GM21367 (cell line): ENCODE results near the gene GRAP2.
"Not testable (repeated sequence)": the region's sequence is repeated elsewhere in the genome, so short reads cannot be mapped to it uniquely, and the experiment has no call there.

ENCODE experiments used
- ATAC-seq: cut with Tn5 transposase; IDR thresholded peaks from one replicate; pipeline ENCODE4 v1.9.1; 2021; ENCODE audit not compliant: unreplicated experiment

GRAP2 gene

DNA sequence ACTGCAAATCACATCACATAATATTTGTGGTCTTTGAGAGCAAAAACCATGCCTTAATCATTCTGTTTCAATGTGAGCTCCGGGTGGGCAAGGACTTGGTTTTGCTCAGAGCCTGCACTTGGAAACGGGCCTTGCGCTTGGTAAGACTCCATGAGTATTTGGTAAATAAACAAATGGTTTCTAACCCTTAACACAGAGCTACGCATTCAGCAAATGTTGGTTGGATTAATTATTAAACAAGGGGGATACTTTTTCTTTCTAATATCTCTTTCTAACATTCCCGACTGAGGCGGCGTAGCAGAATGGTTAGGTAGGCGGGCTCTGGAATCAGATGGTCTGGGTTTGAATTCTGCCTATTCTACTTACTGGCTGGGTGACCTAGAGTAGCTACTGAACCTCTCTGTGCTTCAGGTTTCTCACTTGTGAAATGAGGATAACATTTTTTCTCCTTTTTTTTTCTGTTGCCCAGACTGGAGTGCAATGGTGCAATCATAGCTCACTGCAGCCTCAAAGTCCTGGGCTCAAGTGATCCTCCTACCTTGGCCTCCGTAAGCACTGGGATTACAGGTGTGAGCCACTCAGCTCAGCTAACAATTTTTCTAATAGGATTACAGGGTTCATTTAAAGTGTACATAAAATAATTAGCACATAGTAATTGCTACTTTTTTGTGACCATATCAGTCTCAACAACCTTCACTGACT lies 90.4 kb downstream of the GRAP2 start:
- ATAC-seq, result no peak

DNA sequence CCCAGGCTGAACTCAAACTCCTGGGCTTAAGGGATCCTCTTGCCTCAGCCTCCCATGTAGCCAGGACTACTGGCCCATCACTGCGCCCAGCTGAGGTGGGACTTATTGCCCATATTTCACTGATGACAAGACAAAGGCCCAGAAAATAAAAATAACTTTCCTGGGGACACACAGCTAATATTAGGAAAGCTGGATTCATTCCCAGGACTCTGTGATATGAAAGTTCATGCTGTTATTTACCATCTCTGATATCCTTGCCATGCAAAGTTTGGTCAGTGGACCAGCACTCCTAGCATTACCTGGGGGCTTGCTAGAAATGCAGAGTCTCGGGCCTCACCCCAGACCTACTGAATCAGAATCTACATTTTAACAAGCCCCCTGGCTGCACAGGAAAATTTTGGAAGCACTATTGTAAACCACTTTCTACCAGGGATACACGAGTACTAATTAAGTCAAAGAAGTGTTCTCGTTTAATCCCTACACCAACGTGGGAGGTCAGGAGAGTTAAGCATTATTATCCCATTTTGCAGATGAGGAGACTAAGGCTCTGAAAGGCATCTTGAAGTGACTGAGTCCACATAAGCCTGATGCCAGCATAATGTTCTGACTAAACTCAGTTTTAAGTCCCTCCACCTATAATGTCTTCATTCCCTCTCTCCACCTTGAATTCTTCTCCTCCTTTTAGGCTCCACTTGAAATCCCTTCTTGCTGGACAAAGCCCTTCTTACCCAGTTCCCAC lies 91.4 kb downstream of the GRAP2 start:
- ATAC-seq, result no peak

DNA sequence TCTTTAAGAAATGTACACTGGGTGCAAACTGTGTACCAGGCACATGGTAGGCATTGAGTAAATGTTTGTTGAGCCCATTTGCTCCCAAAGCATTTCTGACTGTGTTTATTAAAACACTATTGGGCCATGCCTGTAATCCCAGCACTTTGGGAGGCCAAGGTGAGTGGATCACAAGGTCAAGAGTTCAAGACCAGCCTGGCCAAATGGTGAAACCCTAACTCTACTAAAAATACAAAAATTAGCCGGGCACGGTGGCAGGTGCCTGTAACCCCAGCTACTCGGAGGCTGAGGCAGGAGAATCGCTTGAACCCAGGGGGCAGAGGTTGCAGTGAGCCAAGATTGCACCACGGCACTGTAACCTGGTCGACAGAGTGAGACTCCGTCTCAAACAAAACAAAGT lies 92.0 kb downstream of the GRAP2 start:
- not testable (repeated sequence) for ATAC-seq

DNA sequence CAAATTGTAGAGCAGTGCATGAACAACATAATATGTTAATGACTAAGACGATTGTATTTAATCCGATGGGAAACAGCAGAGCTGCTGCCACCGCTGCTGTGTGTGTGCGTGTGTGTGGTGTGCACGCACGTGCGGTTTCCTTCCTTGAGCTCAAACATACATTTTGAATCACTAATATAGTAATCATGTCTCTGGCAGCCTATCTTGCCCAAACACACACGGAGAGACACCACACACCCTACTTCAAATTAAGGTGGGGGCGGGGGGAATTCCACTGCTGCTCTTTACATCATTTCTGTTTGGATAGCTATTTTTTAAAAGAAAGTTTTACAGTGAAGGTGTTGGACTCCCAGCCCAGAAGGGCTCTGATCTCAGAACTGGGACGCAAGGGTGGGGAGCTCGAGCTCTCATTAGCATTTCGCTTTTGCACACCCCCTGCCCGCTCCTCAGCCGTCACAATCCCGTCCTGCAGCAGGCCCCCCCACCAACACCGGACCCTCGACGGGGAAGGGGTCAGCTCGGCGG lies 93.2 kb downstream of the GRAP2 start:
- ATAC-seq, result no peak

DNA sequence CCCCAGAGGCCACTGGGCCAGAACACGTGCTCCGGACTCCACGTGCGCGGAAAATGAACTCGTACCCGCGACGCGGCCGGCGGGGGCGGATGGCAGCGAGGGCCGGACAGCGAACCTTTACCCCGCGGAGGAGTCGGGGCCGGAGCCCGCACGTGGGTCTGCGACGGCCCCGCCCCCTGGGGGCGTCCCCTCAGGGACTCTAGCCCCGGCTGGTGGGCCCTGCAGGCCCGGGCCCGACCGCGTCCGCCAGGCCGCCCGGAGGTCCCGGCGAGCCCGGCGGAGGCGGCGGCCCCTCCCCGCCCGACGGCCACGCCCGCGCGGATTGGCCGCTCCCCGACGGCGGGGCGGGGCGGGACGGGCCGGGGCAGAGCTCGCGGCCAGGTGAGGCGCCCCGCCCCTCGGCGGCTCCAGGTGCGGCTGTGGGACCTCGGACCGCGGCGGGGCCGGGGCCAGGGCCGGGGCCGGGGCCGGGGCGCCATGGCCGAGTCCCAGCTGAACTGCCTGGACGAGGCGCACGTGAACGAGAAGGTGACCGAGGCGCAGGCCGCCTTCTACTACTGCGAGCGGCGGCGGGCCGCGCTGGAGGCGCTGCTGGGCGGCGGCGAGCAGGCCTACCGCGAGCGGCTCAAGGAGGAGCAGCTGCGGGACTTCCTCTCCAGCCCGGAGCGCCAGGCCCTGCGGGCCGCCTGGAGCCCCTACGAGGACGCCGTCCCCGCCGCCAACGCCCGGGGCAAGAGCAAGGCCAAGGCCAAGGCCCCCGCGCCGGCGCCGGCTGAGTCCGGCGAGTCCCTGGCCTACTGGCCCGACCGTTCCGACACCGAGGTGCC lies 93.9 kb downstream of the GRAP2 start, which contains the start of gene FAM83F:
Gene FAM83F, plus strand, starts transcription at position 389 of the 827 bp plus-strand sequence. Its CDS starts 89 bp downstream, at position 478.
- no peak for ATAC-seq

DNA sequence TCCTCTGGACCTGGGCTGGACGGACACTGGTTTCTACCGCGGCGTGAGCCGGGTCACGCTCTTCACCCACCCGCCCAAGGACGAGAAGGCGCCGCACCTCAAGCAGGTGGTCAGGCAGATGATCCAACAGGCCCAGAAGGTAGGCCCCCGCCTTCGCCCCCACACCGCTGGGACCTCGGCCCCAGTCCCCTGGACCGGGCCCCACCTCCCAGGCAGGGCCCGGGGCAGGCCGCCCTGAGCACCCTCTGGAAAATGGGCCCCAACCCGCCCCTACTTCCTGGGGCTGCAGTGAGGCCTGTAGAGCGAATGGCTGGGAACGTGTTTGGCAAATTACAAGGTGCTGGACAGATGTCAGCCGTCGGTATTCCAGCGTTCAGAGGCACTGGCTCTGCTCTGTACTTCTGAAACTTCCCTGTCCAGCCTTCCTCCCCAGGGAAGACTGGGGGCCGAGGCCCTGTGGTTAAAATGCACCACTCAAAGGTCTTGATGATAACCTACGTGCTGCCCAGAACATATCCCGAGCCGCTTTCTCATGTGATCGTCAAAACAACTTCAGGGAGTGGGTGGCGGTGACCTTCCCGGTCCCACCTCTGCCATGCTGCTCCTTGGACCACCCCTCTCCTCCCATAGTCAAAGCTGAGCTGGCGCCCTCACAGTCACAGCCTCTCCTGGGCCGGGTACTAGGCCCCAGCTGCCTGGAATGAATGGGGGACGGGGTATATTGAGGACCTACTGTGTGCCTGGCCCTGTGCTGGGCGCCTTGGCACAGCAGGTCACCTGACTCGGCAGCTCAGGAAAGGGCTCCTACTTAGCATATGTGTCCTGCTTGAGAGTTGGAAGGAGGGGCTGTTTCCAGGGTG lies 94.7 kb downstream of the GRAP2 start:
- no peak for ATAC-seq

DNA sequence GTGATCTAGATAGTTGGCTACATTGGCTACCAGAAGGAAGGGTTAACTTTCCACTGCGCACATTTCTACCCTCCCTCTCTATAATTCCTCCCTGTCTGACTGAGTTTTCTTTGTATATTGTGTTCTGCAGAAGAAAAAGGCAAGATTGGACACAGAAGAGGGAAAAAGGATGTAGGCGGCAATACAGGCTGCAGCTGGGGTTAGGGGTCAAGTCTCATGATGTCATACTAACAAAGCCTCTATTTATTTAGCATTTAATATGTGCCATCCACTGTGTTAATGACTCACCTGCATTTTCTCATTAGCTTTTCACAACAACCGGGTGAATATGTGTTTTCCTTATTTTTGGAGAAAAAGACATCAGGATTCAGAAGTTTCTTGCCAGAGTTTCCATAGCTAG lies 95.8 kb downstream of the GRAP2 start:
- ATAC-seq, result no peak

DNA sequence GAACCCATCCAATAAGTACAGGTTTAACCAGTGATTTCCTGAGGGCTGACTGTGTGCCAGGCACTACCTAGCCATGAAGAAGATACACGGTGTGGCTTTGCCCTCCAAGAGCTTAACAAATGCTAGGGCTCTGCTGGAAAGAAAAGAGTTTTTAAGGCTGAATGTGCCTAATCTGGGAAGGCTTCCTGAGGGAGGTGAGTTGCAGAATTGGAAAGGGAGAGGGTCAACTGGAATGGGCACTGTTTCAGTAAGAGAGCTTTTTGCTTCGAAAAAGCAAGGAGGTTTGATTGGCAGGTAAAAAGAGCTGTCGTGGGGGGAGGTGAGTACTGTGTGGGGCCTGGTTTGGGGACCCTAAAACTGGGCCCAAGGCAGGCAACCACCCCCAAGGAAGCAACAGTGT lies 96.5 kb downstream of the GRAP2 start:
- ATAC-seq, result no peak

DNA sequence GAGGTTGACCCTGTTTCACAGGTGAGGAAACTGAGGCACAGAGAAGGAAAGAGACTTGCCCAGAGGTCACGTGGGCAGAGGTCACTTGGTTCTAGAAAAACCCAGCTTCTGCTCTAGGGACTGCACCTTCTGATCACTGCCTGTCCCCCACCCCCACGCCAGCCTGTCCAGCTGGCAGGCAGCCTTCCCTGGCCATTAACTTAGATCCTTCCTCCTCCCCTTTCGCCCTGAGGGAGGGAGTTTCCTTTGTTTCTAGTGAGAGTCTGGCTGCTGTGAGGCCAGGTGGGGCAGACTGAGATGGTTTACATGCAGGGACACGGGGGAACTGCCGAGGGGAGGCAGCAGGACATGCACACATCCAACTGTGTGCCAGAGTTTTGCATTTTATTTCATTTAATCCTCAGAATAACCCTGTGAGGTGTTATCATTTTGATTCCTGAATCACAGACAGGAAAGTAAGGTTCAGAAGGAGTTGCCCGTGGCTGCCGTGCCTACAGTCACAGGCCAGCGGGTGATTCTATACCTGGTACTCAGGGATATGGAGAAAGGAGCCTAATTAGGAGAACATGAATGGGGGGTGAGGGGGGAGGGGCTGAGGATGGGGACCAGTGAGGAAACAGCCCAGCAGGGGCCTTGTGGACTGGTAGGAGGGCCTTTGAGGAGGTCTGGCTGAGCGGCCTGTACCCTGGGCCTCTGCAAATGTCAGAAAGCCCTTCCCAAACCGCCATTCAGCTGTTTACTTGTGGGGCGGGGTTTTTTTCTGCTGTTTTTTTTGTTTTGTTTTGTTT lies 97.2 kb downstream of the GRAP2 start:
- ATAC-seq, result no peak

DNA sequence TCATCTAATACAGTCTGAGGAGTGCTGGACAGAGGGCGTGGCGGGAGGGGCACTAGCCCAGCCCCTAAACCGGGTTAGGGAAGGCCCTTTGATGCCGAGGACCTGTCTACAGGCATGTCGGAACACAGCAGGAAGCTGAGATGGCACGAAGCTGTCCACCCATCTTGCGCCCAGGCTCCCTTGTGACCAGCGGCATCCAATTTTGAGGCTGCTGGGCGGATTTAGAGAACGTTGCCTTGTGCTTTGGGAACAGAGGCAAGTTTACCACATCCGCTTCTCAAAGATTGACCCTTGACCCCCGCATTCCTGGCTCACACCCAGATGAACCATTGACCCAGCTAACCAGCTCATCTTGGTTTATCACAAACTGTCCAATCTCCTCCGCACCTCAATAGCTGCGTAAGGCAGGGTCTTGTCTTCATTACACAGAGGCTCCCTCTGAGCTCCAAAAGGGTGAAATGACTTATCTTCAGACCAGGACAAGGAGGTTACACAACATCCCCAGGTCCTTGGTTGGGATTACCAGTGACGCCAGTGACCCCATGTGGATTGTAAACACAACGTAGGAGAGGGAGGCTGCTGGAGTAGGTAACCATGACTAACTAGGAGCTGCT lies 98.4 kb downstream of the GRAP2 start:
- ATAC-seq, result no peak

DNA sequence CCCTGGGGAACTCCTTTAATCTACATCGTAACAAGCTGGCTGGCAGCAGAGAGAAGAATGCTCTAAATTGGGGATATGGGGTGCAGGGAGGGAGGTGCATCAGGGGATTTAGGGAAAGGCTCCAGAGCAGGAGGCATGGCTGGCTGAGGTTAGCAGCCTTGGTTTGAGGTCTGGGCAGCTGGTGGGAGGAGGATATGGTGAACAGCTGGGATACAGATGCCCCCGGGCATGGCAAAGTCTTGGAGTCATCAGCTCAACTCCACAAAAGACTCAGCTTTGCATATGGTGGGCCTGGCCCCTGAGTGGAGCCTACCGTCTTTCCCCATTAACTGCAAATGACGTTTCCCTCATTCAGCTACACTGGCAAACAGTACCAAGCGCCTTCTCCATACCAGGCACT lies 99.3 kb downstream of the GRAP2 start:
- ATAC-seq, result no peak

DNA sequence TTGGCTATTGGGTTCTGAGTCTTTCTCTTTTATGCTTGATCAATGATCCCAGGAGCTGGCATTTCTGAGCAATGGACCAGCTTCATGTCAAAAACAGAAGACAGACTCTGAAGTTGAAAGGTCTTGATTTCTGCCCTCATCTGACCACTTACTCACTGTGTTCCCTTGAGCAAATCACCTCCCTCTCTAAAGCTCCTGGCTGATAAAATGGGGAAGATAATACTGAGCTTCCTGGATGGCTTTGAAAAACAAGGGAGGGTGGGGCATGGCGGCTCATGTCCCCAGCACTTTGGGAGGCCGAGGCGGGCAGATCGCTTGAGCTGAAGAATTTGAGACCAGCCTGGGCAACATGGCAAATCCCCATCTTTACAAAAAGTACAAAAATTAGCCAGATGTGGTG lies 100.2 kb downstream of the GRAP2 start:
- no peak for ATAC-seq

DNA sequence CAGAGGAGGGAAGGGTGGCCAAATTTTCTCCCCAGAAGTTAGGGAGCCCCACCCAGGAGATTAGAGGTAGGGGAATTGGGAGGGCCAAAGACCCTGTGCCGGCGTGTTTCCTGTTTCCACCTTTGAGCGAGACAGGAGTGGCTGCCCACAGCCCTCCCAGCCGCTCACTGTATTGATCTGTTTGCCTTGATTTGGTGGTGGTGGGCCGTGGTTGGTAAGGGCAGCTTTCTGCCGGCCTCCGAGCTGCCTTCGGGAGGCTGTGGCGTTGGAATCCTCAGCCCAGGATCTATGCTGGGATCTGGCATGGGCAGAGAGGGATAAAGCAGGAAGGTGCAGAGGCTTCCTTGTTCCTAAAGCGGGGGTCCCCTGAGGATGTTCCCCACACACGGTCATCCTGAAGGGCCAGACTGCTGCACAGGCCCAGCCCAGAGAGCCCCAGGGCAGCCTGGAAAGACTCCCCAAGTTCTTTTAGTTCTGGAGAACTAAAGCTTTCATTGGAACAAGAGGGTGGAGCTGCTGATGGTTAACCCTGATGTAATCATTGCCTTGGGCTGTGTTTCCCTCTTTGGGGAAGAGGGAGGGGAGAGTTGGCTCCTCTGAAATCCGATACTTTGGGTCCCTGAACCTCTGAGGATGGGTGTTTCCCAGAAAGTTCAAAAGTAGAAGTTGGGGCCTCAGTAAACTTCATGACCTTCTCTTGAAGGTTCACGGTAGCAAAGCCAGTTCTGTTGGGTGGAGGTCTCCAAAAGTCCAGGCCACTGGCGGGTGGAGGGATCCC lies 101.1 kb downstream of the GRAP2 start:
- no peak for ATAC-seq

DNA sequence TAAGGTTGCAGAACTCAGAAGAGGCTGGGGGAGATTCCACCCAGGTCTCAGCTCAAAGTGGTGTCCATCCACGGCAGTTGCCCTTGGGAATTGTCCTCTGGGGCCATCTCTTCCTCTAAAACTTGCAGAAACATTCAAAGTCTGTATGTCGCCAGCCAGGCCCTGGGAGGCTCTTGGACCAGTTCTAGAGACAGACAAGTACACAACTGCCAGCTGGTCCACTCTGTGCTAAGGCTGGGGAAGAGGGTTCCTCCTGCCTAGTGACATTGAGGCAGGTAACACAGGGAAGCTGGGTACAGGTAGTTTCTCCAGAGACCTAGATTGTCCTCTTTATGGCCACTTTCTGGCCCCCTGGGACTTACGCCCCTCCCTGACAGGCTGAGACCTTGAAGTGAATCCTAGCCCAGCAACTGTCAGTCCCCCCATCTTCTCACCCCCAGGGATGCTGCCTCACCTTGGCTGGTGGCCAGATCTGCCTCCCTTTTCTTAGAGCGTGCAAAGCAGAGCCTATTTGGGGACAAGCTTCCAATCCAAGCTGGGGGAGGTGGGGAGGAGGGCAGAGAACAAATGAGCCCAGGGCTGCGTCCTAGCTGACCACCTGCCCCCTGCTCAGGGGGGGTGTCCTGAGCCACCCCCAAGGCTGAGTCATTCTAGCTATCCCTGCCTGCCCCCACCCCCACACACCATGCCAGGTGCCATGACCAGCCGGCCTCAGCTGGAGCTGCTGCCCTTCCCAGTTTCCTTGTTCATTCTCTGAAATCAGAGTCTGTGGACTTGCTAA lies 102.2 kb downstream of the GRAP2 start:
- no peak for ATAC-seq

DNA sequence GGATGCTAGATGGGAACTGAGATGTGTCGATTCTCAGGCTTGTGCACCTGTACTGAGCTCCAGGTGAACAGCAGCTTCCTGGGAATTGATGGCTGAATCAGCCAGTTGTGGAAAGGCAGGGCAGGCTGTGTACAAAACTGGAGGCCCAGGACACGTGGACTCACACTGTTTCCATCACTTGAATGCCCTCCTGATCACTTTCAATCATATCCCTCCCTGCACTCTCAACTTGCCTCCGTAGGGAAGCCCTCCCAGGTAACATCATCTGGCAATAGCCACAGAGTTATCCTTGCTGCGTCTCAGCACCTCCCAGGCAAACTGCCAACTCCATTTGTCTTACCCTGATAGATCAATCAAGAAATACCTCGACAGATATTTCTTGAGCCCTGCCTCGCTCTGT lies 104.0 kb downstream of the GRAP2 start:
- no peak for ATAC-seq

DNA sequence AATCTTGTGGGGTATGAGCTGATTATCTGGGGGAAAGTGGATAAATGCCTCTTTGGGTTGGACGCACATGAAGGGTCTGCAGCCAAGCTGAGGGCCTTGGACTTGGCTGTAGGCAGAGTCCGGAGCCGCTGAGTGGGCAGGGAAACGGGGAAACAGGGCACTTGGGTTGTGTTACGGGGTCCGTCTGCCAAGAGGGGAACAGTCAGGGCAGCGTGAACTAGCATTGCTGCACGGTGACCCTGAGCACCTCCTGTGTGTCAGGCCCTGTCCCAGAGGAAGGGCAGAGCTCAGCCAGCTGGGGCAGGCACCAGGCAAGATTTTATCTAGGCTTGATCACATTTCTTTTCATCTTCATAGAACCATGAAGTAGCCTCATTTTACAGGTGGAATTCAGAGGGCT lies 105.8 kb downstream of the GRAP2 start:
- ATAC-seq, result no peak

DNA sequence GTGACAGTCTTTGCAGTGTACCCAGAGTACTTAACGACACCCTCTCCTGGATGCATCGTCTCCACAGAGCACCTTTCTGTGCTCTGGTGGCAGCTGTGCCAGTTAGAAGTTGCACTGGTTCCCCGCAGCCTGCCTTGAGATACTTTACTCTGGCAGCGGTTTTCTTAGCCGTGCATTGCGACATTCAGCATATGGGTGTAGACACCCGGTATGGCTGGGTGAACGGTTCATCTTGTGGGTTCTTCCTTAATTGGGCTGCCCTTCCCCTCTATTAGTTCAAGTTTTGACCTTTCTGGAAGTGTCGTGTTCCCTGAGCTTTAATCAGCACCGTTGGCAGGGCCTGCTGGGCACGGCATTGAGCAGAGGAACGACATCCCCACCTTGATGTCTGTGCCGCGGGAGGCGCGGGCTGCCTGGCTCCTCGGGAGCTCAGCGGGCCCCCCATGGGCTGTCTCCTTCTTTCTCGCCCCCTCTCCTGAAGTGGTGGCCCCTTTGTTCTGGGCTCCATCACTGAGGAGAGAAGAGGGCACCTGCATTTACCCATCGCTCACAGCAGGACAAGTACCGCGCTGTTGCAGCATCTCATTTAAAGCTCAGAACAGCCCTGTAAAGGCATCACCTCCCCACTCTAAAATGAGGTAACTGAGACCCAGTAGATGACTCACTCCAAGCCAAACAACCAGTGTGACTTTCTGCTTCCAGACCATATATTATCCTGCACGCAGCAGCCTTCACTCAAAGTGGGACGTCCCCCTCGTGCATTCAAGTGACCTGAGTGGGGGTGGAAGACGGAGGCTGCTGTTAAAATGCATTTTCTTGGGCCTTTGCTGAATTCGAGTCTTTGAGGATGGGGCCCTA lies 107.2 kb downstream of the GRAP2 start:
- ATAC-seq, result no peak
